Measurements from ENCODE around the gene NPAS3.

Gene NPAS3

DNA sequence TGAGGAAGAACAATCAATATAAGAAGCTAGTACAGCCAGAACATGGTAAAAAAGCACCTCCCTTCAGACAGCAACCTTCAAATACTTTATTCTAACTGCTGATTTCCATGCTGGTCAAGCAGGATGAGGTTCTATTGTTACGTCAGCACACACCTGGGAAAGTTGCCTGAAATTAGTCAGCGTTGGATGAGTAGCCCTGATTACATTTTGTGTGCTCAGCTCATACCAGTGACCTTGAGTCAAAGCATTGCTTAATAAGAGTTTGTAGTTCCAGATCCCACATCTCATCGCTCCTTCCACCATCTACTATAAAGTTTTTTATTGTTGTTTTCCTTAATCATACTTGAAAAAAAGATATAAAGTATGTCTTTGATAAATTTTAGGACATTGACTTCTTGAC lies 650.7 kb downstream of the NPAS3 start:
- H3K9me3 ChIP-seq (ENCODE audit: control insufficient read depth, low read length): no peaks in the 10 kb centered on the region
- H3K27ac ChIP-seq (ENCODE audit: insufficient read depth, low read depth, low read length, poor library complexity, severe bottlenecking): no peak overlapping the region
- H3K36me3 ChIP-seq (ENCODE audit: control insufficient read depth, insufficient read depth, low read length): no peaks in the 10 kb centered on the region
- 86 to 90% methylated on average over 2 of the region's 3 CpGs for WGBS, 2 experiments
- no peaks in the 10 kb centered on the region for H3K27me3 ChIP-seq (ENCODE audit: control insufficient read depth, insufficient read depth, low read length, poor library complexity, severe bottlenecking)
- no peak overlapping the region for H3K4me3 ChIP-seq (ENCODE audit: insufficient read depth, low read depth, low read length)
- H3K4me1 ChIP-seq (ENCODE audit: control insufficient read depth, insufficient read depth, low read length): no peaks in the 10 kb centered on the region

DNA sequence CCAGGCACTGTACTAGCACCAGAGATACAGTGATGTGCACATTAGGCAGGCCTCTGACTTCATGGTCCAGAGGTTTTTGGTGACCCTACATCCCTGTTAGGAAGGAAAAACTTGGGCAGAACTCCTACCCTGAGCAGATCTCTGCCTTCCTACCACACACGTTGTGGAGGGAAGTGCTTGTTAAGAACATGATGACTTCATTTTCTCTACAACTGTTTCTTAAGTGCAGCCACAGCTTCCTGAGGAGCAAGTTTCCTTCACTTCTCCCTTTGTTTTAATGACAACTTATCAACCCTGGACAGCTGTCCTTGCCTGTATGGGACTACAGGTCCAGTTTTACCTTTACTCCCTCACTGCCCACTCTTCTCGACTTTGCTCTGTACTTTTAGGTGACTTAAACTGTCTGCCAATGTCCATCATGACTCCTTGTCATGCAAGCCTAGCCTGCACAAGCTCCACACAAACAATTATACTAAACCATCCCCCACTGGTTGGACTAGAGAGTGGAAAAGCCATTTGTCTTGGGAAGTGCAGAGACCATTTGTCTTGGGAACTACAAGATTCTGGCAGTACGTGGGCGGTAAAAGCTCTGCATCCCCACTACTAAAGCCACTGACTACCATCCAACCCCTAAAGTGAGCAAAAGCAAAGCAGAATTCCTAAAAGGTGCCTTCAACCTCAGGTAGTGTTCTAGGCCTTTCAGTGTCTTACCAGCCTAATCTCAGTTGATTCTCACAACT lies 652.4 kb downstream of the NPAS3 start:
- Histone ChIP-seq H3K36me3 (ENCODE audit: control insufficient read depth, insufficient read depth, low read length) (no peaks in the 10 kb centered on the region), H3K27me3 (ENCODE audit: control insufficient read depth, insufficient read depth, low read length, poor library complexity, severe bottlenecking) (no peaks in the 10 kb centered on the region), H3K9me3 (ENCODE audit: control insufficient read depth, low read length) (no peaks in the 10 kb centered on the region), H3K4me1 (ENCODE audit: control insufficient read depth, insufficient read depth, low read length) (no peaks in the 10 kb centered on the region), H3K4me3 (ENCODE audit: insufficient read depth, low read depth, low read length) (no peak overlapping the region), H3K27ac (ENCODE audit: insufficient read depth, low read depth, low read length, poor library complexity, severe bottlenecking) (no peak overlapping the region)
- 92 to 95% methylated on average over 4 of the region's 4 CpGs for WGBS, 2 experiments

DNA sequence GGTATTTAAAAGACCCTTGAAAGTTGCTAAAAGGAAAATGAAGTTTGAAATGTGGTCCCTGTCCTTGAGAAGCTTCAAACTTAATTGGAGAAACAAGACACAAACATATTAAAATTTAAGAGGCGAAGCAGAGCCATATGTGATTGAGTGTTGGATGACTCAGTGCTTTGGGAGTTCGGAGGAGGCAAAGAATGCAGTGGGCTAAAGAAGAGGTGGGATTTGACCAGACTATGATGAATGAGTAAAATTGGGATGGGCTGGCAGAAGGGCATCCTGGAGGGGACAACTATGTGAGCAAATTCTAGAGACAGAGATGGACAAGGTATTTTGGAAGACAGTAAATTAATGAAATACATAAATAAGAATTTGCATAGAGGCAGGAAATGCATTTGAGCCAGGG lies 653.6 kb downstream of the NPAS3 start:
- H3K27ac ChIP-seq (ENCODE audit: insufficient read depth, low read depth, low read length, poor library complexity, severe bottlenecking): no peak overlapping the region
- WGBS, 2 experiments: 89 to 96% methylated on average over 2 of the region's 2 CpGs
- no peaks in the 10 kb centered on the region for H3K4me1 ChIP-seq (ENCODE audit: control insufficient read depth, insufficient read depth, low read length)
- H3K36me3 ChIP-seq (ENCODE audit: control insufficient read depth, insufficient read depth, low read length): no peaks in the 10 kb centered on the region
- H3K27me3 ChIP-seq (ENCODE audit: control insufficient read depth, insufficient read depth, low read length, poor library complexity, severe bottlenecking): no peaks in the 10 kb centered on the region
- H3K9me3 ChIP-seq (ENCODE audit: control insufficient read depth, low read length): no peaks in the 10 kb centered on the region
- H3K4me3 ChIP-seq (ENCODE audit: insufficient read depth, low read depth, low read length): no peak overlapping the region

DNA sequence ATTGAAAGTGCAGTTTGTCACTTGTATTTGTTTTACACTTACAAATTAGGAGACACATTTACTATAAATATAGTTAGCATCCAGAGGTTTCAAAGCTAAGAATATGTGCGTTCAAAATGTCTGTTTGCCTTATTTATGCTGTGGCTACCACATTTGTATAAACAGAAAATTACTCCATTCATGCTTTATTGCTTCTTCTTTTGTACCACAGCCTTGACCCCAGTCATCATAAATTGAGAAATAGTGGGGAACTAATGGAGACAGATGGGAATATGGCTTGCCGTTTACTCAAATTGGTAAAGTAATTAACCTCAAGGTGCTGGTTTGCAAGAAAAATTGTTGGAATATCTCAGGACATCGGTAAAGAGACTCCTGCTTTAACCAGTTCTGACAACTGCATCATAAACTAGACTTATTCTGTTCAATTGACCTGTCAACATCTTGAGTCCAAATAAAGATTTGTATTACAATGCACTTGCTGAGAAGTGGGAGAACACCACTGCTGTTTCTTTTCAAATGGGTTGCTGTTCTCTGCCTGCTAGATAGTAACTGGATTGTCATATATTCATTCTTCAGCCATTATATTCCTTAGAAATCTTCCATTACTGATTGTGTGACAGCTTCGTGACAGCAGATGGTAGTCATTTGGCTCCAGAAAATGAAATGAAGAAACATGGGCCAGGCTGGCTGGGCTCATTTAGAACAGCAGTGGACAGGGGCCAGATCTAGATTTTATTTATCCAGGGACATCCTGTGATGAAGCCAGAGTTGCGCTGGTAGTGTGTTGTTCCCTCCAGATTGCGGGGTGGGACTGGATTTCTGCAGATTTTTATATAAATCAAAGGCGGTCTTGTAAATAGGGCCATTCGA lies 657.8 kb downstream of the NPAS3 start:
- H3K36me3 ChIP-seq (ENCODE audit: control insufficient read depth, insufficient read depth, low read length): no peaks in the 10 kb centered on the region
- H3K4me3 ChIP-seq (ENCODE audit: insufficient read depth, low read depth, low read length): no peak overlapping the region
- no peak overlapping the region for H3K27ac ChIP-seq (ENCODE audit: insufficient read depth, low read depth, low read length, poor library complexity, severe bottlenecking)
- no peaks in the 10 kb centered on the region for H3K27me3 ChIP-seq (ENCODE audit: control insufficient read depth, insufficient read depth, low read length, poor library complexity, severe bottlenecking)
- 95% methylated on average over 8 of the region's 8 CpGs for WGBS, 2 experiments
- no peaks in the 10 kb centered on the region for H3K9me3 ChIP-seq (ENCODE audit: control insufficient read depth, low read length)
- H3K4me1 ChIP-seq (ENCODE audit: control insufficient read depth, insufficient read depth, low read length): no peaks in the 10 kb centered on the region

DNA sequence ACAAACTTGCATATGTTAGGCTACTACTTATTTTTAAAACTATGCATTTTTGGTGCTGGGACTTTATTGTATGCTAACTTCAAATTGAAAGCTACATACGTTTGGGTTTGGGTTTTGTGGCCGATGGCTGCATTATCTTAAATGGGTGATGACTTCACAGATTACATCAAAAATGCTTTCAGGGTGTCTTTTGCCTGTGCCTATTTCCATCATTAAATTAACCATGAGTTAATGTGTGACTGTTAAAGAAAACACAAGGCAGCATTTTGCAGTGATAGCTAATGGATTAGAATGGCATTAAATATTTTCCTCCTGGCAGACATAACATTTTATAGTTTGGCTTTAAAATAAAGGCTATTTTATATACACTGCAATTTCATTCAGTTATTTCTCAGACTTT lies 659.9 kb downstream of the NPAS3 start:
- H3K4me1 ChIP-seq (ENCODE audit: control insufficient read depth, insufficient read depth, low read length): no peaks in the 10 kb centered on the region
- H3K27me3 ChIP-seq (ENCODE audit: control insufficient read depth, insufficient read depth, low read length, poor library complexity, severe bottlenecking): no peaks in the 10 kb centered on the region
- 80 to 87% methylated on average over 1 to 2 of the region's 2 CpGs for WGBS, 2 experiments
- no peak overlapping the region for H3K27ac ChIP-seq (ENCODE audit: insufficient read depth, low read depth, low read length, poor library complexity, severe bottlenecking)
- H3K4me3 ChIP-seq (ENCODE audit: insufficient read depth, low read depth, low read length): no peak overlapping the region
- H3K36me3 ChIP-seq (ENCODE audit: control insufficient read depth, insufficient read depth, low read length): no peaks in the 10 kb centered on the region
- H3K9me3 ChIP-seq (ENCODE audit: control insufficient read depth, low read length): no peaks in the 10 kb centered on the region

DNA sequence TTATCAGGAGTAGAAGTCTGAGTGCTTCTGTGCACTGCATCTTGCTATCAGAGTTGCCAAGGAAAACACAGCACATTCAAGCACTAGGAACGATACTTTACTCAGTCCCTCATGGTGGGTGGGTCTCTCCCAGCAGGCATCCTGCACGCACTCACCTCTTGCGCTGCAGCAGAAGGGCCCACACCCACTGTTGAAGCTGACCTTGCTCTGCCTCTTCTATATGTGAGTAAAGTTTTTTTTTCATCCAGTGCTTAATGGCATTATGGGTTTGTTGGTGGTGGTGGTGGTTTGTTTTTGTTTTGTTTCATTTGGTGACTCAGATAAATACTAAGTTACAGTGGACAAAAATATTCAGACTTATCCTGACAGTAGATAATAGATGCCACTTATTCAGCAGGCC lies 663.7 kb downstream of the NPAS3 start:
- Histone ChIP-seq H3K4me3 (ENCODE audit: insufficient read depth, low read depth, low read length) (no peak overlapping the region), H3K27ac (ENCODE audit: insufficient read depth, low read depth, low read length, poor library complexity, severe bottlenecking) (no peak overlapping the region), H3K36me3 (ENCODE audit: control insufficient read depth, insufficient read depth, low read length) (no peaks in the 10 kb centered on the region), H3K4me1 (ENCODE audit: control insufficient read depth, insufficient read depth, low read length) (no peaks in the 10 kb centered on the region), H3K9me3 (ENCODE audit: control insufficient read depth, low read length) (no peaks in the 10 kb centered on the region), H3K27me3 (ENCODE audit: control insufficient read depth, insufficient read depth, low read length, poor library complexity, severe bottlenecking) (no peaks in the 10 kb centered on the region)
- 89% methylated on average over 3 of the region's 3 CpGs for WGBS, 2 experiments

DNA sequence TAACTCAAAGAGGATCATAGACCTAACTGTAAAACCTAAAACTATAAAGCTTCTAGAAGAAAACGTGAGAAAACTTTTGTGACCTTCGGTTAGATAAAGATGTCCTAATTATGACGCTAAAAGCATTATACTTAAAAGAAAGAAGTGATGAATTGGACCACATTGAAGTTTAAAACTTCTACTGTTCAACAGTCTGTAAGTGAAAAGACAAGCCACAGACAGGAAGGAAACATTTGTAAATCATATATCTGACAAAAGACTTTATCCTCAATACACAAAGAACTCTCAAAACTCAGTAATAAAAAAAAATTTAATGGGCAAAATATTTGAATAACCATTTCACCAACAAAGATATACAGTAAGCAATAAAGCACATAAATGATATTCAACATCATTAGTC lies 667.9 kb downstream of the NPAS3 start:
- Histone ChIP-seq H3K36me3 (ENCODE audit: control insufficient read depth, insufficient read depth, low read length) (no peaks in the 10 kb centered on the region), H3K9me3 (ENCODE audit: control insufficient read depth, low read length) (no peaks in the 10 kb centered on the region), H3K4me3 (ENCODE audit: insufficient read depth, low read depth, low read length) (no peak overlapping the region), H3K27me3 (ENCODE audit: control insufficient read depth, insufficient read depth, low read length, poor library complexity, severe bottlenecking) (no peaks in the 10 kb centered on the region), H3K27ac (ENCODE audit: insufficient read depth, low read depth, low read length, poor library complexity, severe bottlenecking) (no peak overlapping the region), H3K4me1 (ENCODE audit: control insufficient read depth, insufficient read depth, low read length) (peaks cover 5% of the 10 kb centered on the region)
- WGBS, 2 experiments: 98 to 100% methylated on average over 3 of the region's 3 CpGs

DNA sequence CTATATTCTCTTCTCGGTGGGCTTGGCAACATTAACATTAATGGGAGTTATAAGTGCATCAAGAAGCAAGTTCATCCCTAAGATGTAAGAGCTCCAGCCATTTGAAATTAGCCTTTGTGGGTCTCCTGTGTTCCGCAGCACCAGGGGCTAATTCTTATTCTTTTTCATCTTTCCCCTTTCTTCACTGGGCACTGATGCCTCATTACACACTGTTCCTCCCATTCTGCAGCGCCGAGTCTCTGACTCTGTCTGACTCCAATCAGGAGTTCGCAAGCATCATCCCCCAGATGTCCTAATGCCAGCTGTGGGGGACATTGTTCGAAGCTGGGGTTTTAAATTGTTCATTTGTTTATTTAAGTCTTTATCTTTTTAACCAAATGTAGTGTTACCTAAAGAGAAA lies 670.9 kb downstream of the NPAS3 start:
- no peaks in the 10 kb centered on the region for H3K36me3 ChIP-seq (ENCODE audit: control insufficient read depth, insufficient read depth, low read length)
- peaks cover 16% of the 10 kb centered on the region for H3K4me1 ChIP-seq (ENCODE audit: control insufficient read depth, insufficient read depth, low read length)
- H3K9me3 ChIP-seq (ENCODE audit: control insufficient read depth, low read length): no peaks in the 10 kb centered on the region
- no peak overlapping the region for H3K27ac ChIP-seq (ENCODE audit: insufficient read depth, low read depth, low read length, poor library complexity, severe bottlenecking)
- H3K4me3 ChIP-seq (ENCODE audit: insufficient read depth, low read depth, low read length): no peak overlapping the region
- WGBS, 2 experiments: 89% methylated on average over 5 to 6 of the region's 6 CpGs
- no peaks in the 10 kb centered on the region for H3K27me3 ChIP-seq (ENCODE audit: control insufficient read depth, insufficient read depth, low read length, poor library complexity, severe bottlenecking)

DNA sequence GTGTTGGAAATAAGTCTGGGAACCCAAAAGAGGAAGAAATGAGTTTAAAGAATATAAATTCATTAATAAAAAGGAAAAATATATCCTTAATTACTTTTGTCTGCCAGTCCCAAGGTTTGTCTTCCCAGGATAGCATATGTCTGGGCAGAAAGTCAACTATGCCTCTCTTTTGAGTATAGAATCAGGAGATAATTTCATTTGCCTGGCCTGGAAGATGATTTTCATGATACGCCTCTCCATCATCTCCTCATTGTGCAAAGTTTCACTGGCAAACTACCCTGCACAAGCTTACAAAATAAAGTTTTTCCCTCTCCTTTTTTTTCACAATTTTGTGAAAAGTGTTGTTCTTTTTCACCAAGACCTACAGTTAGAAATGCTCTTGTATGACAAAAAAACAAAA lies 671.4 kb downstream of the NPAS3 start:
- Histone ChIP-seq H3K4me3 (ENCODE audit: insufficient read depth, low read depth, low read length) (no peak overlapping the region), H3K27ac (ENCODE audit: insufficient read depth, low read depth, low read length, poor library complexity, severe bottlenecking) (no peak overlapping the region), H3K27me3 (ENCODE audit: control insufficient read depth, insufficient read depth, low read length, poor library complexity, severe bottlenecking) (no peaks in the 10 kb centered on the region), H3K4me1 (ENCODE audit: control insufficient read depth, insufficient read depth, low read length) (peaks cover 16% of the 10 kb centered on the region), H3K36me3 (ENCODE audit: control insufficient read depth, insufficient read depth, low read length) (no peaks in the 10 kb centered on the region), H3K9me3 (ENCODE audit: control insufficient read depth, low read length) (no peaks in the 10 kb centered on the region)
- WGBS, 2 experiments: 93 to 100% methylated on average over 1 of the region's 1 CpG

DNA sequence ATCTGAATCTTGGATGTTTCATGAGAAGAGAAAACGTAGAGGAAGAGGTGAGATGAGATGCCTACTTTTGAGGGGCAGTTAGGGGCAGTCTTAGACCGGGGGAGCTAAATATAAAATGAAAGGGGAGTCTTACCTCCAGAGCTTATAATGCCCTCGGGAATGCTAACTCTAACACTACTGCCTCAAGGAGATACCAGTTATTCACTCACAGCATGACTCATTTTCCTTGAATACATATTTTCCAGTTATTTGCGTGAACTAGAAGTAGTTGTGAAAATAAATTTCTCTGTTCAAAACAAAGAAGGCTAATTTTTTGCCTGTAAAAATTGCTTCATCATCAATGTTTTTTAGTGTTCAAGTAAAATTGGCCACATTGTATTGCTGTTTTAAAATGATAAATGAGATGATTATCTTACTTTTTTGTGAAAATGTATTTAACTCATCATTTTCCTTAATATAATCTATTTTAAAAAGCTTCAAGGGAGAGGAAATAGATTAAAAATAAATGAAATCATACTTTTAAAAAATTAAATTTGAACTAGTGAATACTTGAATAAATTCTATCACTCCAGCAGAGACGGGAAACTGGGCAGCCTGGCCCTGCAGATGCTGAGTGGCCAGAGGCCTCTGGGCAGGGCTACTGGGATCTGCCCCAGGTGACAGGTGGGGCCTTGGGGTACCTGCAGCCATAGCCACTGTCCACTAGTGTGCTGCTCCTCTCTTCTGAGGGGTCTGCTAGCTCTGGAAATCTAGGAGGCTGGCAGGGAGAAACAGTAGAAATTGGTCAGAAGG lies 672.9 kb downstream of the NPAS3 start:
- Histone ChIP-seq H3K27me3 (ENCODE audit: control insufficient read depth, insufficient read depth, low read length, poor library complexity, severe bottlenecking) (no peaks in the 10 kb centered on the region), H3K4me1 (ENCODE audit: control insufficient read depth, insufficient read depth, low read length) (peaks cover 16% of the 10 kb centered on the region), H3K4me3 (ENCODE audit: insufficient read depth, low read depth, low read length) (no peak overlapping the region), H3K27ac (ENCODE audit: insufficient read depth, low read depth, low read length, poor library complexity, severe bottlenecking) (peak overlapping the region; percentile 36), H3K36me3 (ENCODE audit: control insufficient read depth, insufficient read depth, low read length) (no peaks in the 10 kb centered on the region), H3K9me3 (ENCODE audit: control insufficient read depth, low read length) (no peaks in the 10 kb centered on the region)
- WGBS, 2 experiments: 66 to 75% methylated on average over 4 to 5 of the region's 5 CpGs

All from ectodermal cell (in vitro differentiated cells).